Thymus (tissue), 11 donors: Measurements from ENCODE around the gene ADCYAP1R1. TPM values are rescaled to one million over a fixed set of nuclear protein-coding genes. Genes with fewer than 3 reads are reported as not detected.

ENCODE experiments used
- DNase-seq, 9 donors: peaks; one replicate each; pipeline ENCODE4 v3.0.0-alpha.2; 2013; ENCODE audit warnings: low spot score in 9 of 9, low read depth in 6 of 9, missing footprints in 1 of 9
- H3K27ac ChIP-seq, 2 donors: one replicate each; pipeline ENCODE4 v1.5.1; 2013; ENCODE audit warnings: control low read depth in 1 of 2, low read depth in 1 of 2, low read length in 1 of 2, mild to moderate bottlenecking in 1 of 2, moderate library complexity in 1 of 2
- H3K27me3 ChIP-seq, 2 donors: one replicate each; pipeline ENCODE4 v1.5.1; 2013; ENCODE audit warnings: low read length in 1 of 2; ENCODE audit not compliant: control insufficient read depth in 2 of 2, insufficient read depth in 1 of 2
- H3K36me3 ChIP-seq, 2 donors: one replicate each; pipeline ENCODE4 v1.5.1; 2013; ENCODE audit warnings: low read length in 1 of 2, mild to moderate bottlenecking in 1 of 2, moderate library complexity in 1 of 2; ENCODE audit not compliant: control insufficient read depth in 2 of 2, insufficient read depth in 2 of 2
- H3K4me1 ChIP-seq, 2 donors: one replicate each; pipeline ENCODE4 v1.5.1; 2013; ENCODE audit warnings: low read length in 2 of 2; ENCODE audit not compliant: control insufficient read depth in 2 of 2, insufficient read depth in 2 of 2
- H3K4me3 ChIP-seq, 2 donors: one replicate each; pipeline ENCODE4 v1.5.1; 2013; ENCODE audit warnings: low read length in 2 of 2, control low read depth in 1 of 2, mild to moderate bottlenecking in 1 of 2
- H3K9me3 ChIP-seq, 2 donors: one replicate each; pipeline ENCODE4 v1.5.1; 2013; ENCODE audit warnings: low read length in 1 of 2, mild to moderate bottlenecking in 1 of 2; ENCODE audit not compliant: control insufficient read depth in 2 of 2, insufficient read depth in 1 of 2
- WGBS: extraction: QIAGEN DNeasy Blood & Tissue Kit; methylation state at CpG from one replicate; pipeline ENCODE4 v1.1.7; 2013; 5-methylcytosine and 5-hydroxymethylcytosine counted together
- polyA plus RNA-seq: library from polyadenylated mRNA; stranded (reverse); fragments of 200-250 nt; gene quantifications from one replicate; pipeline ENCODE4 v1.2.3, GENCODE V29; 2013
- total RNA-seq: library from RNA; stranded (reverse); fragments of 120-200 nt; gene quantifications from one replicate; pipeline ENCODE4 v1.2.4, GENCODE V29; 2013
- donor health status: healthy.

ADCYAP1R1 gene
- total and polyA plus RNA-seq, 2 donors = 0.21 to 0.61 TPM

GRCh38 chr7:31084226-31084625 is 32.1 kb downstream of the ADCYAP1R1 start:
- Histone ChIP-seq H3K27me3 (peaks cover 0 to 21% of the 10 kb centered on the region in 2 donors), H3K27ac (no peak overlapping the region), H3K9me3 (no peaks in the 10 kb centered on the region), H3K4me1 (no peaks in the 10 kb centered on the region), H3K36me3 (no peaks in the 10 kb centered on the region), H3K4me3 (no peak overlapping the region)
- 94% methylated on average over 1 of the region's 1 CpG for WGBS
- DNase-seq = no peak

- Histone ChIP-seq H3K4me1 (no peaks in the 10 kb centered on the region), H3K27ac (no peak overlapping the region), H3K9me3 (no peaks in the 10 kb centered on the region), H3K4me3 (no peak overlapping the region), H3K27me3 (peaks cover 0 to 7% of the 10 kb centered on the region in 2 donors), H3K36me3 (no peaks in the 10 kb centered on the region)
- no peak for DNase-seq
- 92% methylated on average over 6 of the region's 6 CpGs for WGBS
These were observed 35.2 kb downstream of the ADCYAP1R1 start for GRCh38 chr7:31087351-31087750.

GRCh38 chr7:31091924-31092434 is 39.9 kb downstream of the ADCYAP1R1 start:
- no peak overlapping the region for H3K27ac ChIP-seq
- 61% methylated on average over 2 of the region's 2 CpGs for WGBS
- no peaks in the 10 kb centered on the region for H3K9me3 ChIP-seq
- no peaks in the 10 kb centered on the region for H3K4me1 ChIP-seq
- H3K36me3 ChIP-seq = no peaks in the 10 kb centered on the region
- no peak overlapping the region for H3K4me3 ChIP-seq
- DNase-seq = no peak
- no peaks in the 10 kb centered on the region for H3K27me3 ChIP-seq

GRCh38 chr7:31092606-31093005 is 40.5 kb downstream of the ADCYAP1R1 start:
- no peak overlapping the region for H3K27ac ChIP-seq
- no peak overlapping the region for H3K4me3 ChIP-seq
- no peaks in the 10 kb centered on the region for H3K36me3 ChIP-seq
- H3K4me1 ChIP-seq = no peaks in the 10 kb centered on the region
- 96% methylated on average over 4 of the region's 4 CpGs for WGBS
- DNase-seq = no peak
- H3K27me3 ChIP-seq = no peaks in the 10 kb centered on the region
- no peaks in the 10 kb centered on the region for H3K9me3 ChIP-seq

GRCh38 chr7:31093282-31093681 is 41.2 kb downstream of the ADCYAP1R1 start:
- H3K9me3 ChIP-seq = no peaks in the 10 kb centered on the region
- H3K27ac ChIP-seq = no peak overlapping the region
- no peaks in the 10 kb centered on the region for H3K27me3 ChIP-seq
- DNase-seq = no peak
- no peaks in the 10 kb centered on the region for H3K36me3 ChIP-seq
- H3K4me3 ChIP-seq = no peak overlapping the region
- H3K4me1 ChIP-seq = no peaks in the 10 kb centered on the region
- WGBS = 96% methylated on average over 3 of the region's 3 CpGs

- Histone ChIP-seq H3K4me3 (no peak overlapping the region), H3K27ac (no peak overlapping the region), H3K9me3 (no peaks in the 10 kb centered on the region), H3K27me3 (no peaks in the 10 kb centered on the region), H3K36me3 (no peaks in the 10 kb centered on the region), H3K4me1 (no peaks in the 10 kb centered on the region)
- WGBS = 80% methylated on average over 4 of the region's 4 CpGs
- no peak for DNase-seq
These were observed 42.2 kb downstream of the ADCYAP1R1 start for GRCh38 chr7:31094271-31094670.

- Histone ChIP-seq H3K36me3 (no peaks in the 10 kb centered on the region), H3K27ac (no peak overlapping the region), H3K4me3 (no peak overlapping the region), H3K27me3 (no peaks in the 10 kb centered on the region), H3K4me1 (no peaks in the 10 kb centered on the region), H3K9me3 (no peaks in the 10 kb centered on the region)
- 83% methylated on average over 15 of the region's 15 CpGs for WGBS
- no peak for DNase-seq
These were observed 43.4 kb downstream of the ADCYAP1R1 start for GRCh38 chr7:31095286-31096197.

- 75% methylated on average over 8 of the region's 8 CpGs for WGBS
- DNase-seq = no peak
- H3K27ac ChIP-seq = no peak overlapping the region
- no peak overlapping the region for H3K4me3 ChIP-seq
- no peaks in the 10 kb centered on the region for H3K27me3 ChIP-seq
- no peaks in the 10 kb centered on the region for H3K9me3 ChIP-seq
- no peaks in the 10 kb centered on the region for H3K36me3 ChIP-seq
- H3K4me1 ChIP-seq = no peaks in the 10 kb centered on the region
These were observed 44.2 kb downstream of the ADCYAP1R1 start for GRCh38 chr7:31096198-31096876.

- Histone ChIP-seq H3K36me3 (no peaks in the 10 kb centered on the region), H3K27ac (no peak overlapping the region), H3K27me3 (no peaks in the 10 kb centered on the region), H3K4me3 (no peak overlapping the region), H3K4me1 (no peaks in the 10 kb centered on the region), H3K9me3 (no peaks in the 10 kb centered on the region)
- DNase-seq = no peak
- WGBS = 85% methylated on average over 6 of the region's 6 CpGs
These were observed 44.8 kb downstream of the ADCYAP1R1 start for GRCh38 chr7:31096877-31097258.
